Activated gamma-delta T cell (primary cell): ENCODE results near the gene LGALS9B.
"Not testable (repeated sequence)": the region's sequence is repeated elsewhere in the genome, so short reads cannot be mapped to it uniquely, and the experiment has no call there.

ENCODE experiments used
- DNase-seq: peaks from one replicate; lab custom pipeline; 2025; lab: John Stamatoyannopoulos, UW

LGALS9B gene

GRCh38 chr17:20466999-20467398 lies 340 bp downstream of the LGALS9B start:
- not testable (repeated sequence) for DNase-seq

- DNase-seq = not testable (repeated sequence)
These were observed 786 bp downstream of the LGALS9B start for GRCh38 chr17:20466553-20466952.

- DNase-seq = not testable (repeated sequence)
These were observed 1.8 kb downstream of the LGALS9B start for GRCh38 chr17:20465535-20465934.

GRCh38 chr17:20464854-20465414 lies 2.4 kb downstream of the LGALS9B start:
- not testable (repeated sequence) for DNase-seq

GRCh38 chr17:20462158-20462557 lies 5.2 kb downstream of the LGALS9B start:
- not testable (repeated sequence) for DNase-seq

- DNase-seq = not testable (repeated sequence)
These were observed 9.4 kb downstream of the LGALS9B start for GRCh38 chr17:20457848-20458381.

GRCh38 chr17:20455106-20455505 lies 12.2 kb downstream of the LGALS9B start:
- not testable (repeated sequence) for DNase-seq

- DNase-seq = not testable (repeated sequence)
These were observed 13.4 kb downstream of the LGALS9B start for GRCh38 chr17:20453820-20454434.

GRCh38 chr17:20450852-20451251 lies 16.5 kb downstream of the LGALS9B start:
- not testable (repeated sequence) for DNase-seq

GRCh38 chr17:20447534-20448321 lies 19.6 kb downstream of the LGALS9B start:
- not testable (repeated sequence) for DNase-seq

- DNase-seq = not testable (repeated sequence)
These were observed 20.4 kb downstream of the LGALS9B start for GRCh38 chr17:20446895-20447294.

- not testable (repeated sequence) for DNase-seq
These were observed 22.6 kb downstream of the LGALS9B start for GRCh38 chr17:20444581-20445236.

GRCh38 chr17:20444173-20444572 lies 23.2 kb downstream of the LGALS9B start:
- DNase-seq = not testable (repeated sequence)

- not testable (repeated sequence) for DNase-seq
These were observed 23.7 kb downstream of the LGALS9B start for GRCh38 chr17:20443632-20444031.

GRCh38 chr17:20440665-20441064 lies 26.7 kb downstream of the LGALS9B start:
- DNase-seq = not testable (repeated sequence)

GRCh38 chr17:20435166-20435565 lies 32.2 kb downstream of the LGALS9B start:
- DNase-seq = not testable (repeated sequence)

- DNase-seq = not testable (repeated sequence)
These were observed 34.0 kb downstream of the LGALS9B start for GRCh38 chr17:20433382-20433781.

GRCh38 chr17:20427264-20427663 lies 40.1 kb downstream of the LGALS9B start:
- DNase-seq = not testable (repeated sequence)

- DNase-seq = not testable (repeated sequence)
These were observed 44.5 kb downstream of the LGALS9B start for GRCh38 chr17:20422826-20423225.

GRCh38 chr17:20418838-20419237 lies 48.5 kb downstream of the LGALS9B start:
- not testable (repeated sequence) for DNase-seq

- not testable (repeated sequence) for DNase-seq
These were observed 49.8 kb downstream of the LGALS9B start for GRCh38 chr17:20417492-20418080.
